Erythroblast (primary cell): Measurements from ENCODE around the gene NTHL1.
A peak's percentile ranks its signal among the peaks of the same experiment; 100 is the strongest.

Experiments used
- DNase-seq, 2 experiments: peaks; one replicate each; lab custom pipeline; 2025; lab: John Stamatoyannopoulos, UW
- GATA1 ChIP-seq: IDR thresholded peaks from 2 replicates; pipeline ENCODE4 v1.6.1; 2011; ENCODE audit warnings: low read depth, mild to moderate bottlenecking, control low read depth, low read length, moderate library complexity
- POLR2A ChIP-seq: IDR thresholded peaks from 2 replicates; pipeline ENCODE4 v1.6.1; 2011; ENCODE audit warnings: mild to moderate bottlenecking, low read length

Gene NTHL1

GRCh38 chr16:1993731-1994131, 53.9 kb downstream of the NTHL1 start:
- DNase-seq: no peak
- TF ChIP-seq GATA1 (no peak), POLR2A (no peak)

GRCh38 chr16:1992704-1993317, 54.8 kb downstream of the NTHL1 start:
- DNase-seq: no peak
- TF ChIP-seq POLR2A (no peak), GATA1 (no peak)

GRCh38 chr16:1991948-1992703, 55.5 kb downstream of the NTHL1 start:
- TF ChIP-seq POLR2A (no peak), GATA1 (no peak)
- DNase-seq: peak; percentile 94 to 98

- no peak for DNase-seq
- TF ChIP-seq POLR2A: no peak
- TF ChIP-seq GATA1: no peak
Measured at GRCh38 chr16:1991588-1991947, 56.1 kb downstream of the NTHL1 start.

GRCh38 chr16:1991135-1991551, 56.5 kb downstream of the NTHL1 start:
- TF ChIP-seq POLR2A: no peak
- TF ChIP-seq GATA1: no peak
- no peak for DNase-seq

GRCh38 chr16:1990351-1991134, 57.1 kb downstream of the NTHL1 start:
- TF ChIP-seq POLR2A: no peak
- DNase-seq: peak; percentile 39 to 60

GRCh38 chr16:1990101-1990350, 57.6 kb downstream of the NTHL1 start:
- TF ChIP-seq POLR2A (no peak), GATA1 (no peak)

More at GRCh38 chr16:1990101-1990350, 57.6 kb downstream of the NTHL1 start:
- no peak for DNase-seq
